NCI-H2081 (cell line): Measurements from ENCODE around the gene RAPSN.

Experiments
- DNase-seq, 2 experiments: peaks; one replicate each; lab custom pipeline; 2025; lab: John Stamatoyannopoulos, UW

RAPSN gene

DNA sequence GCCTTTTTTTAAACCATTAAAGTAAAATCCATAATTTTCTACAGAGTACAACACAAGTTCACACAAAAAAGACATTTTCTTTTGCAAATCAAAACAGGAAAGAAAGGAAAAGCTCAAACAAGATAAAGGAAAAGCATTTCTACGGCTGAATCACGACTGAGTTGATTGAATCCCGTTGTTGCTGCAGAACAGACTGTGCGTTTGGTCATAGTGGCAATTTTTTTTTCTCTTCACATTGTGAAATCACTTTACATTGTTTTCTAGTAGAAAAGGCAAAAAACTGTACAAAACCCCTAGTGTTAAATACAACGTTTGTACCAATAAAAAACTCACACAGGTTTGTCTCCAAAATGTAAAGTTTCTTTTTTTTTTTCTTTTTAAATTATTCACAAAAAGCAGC, 17.3 kb upstream of the RAPSN start:
- no peak for DNase-seq

DNA sequence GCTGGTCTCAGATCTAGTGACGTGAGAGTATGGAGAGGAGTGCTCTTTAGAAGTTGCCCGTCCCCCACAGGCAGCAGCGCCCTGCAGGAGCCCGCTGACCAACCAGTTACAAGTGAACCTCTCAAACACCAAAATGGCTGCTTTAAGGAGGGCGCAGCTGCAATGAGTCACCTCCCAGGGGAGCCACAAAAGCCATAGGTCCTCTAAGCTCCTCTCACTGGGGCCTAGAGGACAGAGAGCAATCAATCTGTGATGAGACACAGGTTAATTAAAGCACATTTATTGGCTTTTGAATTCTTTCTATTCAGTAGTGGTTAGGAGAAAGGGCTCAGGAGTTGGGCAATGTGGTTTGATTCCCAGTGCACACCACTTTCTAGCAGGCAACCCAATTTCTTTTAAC, 15.5 kb upstream of the RAPSN start:
- DNase-seq = peak; percentile 55 to 58

DNA sequence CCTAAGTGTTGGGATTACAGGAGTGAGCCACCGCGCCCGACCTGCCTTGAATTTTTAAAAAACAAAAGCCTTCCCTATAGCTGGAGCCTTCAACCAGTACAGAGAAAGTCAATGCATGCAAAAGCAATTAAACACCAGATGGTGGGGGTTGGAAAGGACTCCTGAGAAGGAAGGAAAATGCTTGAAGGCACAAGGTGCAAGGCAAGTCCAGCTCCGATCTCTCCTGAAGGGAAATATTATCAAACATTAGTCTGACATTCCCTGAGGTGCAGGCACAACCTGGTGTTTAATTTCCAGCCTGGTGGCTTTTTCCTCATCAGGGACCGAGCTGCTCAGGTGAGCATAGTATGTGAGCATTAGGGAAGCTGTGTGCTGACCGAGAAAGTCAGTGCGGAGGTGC, 12.9 kb upstream of the RAPSN start:
- no peak for DNase-seq

DNA sequence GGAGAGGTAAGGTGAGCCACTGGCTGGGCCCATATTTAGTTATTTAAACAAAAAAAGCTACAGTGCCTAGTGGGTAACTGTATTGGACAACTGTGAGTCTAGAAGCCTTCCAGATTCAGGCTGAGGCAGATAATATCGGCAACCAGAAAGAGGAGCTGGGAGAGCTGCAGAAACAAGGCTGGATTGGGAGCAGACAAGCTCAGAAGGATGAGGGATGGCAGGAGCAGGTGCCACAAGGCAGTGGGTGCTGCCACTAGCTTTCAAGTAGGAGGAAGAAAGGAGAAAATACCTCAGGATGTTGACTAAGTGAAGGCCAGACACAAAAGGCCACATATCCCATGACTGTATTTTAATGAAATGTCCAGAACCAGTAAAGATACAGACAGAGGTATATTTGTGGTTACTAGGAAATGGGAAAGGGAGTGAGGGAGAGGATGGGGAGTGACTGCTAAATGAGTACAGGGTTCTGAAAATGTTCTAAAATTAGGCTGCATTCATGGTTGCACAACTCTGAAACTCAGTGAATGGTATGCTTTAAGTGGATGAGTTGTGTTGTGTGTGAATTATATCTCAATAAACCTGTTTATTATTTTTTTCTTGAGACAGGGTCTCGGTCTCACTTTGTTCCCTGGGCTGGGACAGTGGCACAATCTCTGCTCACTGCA, 11.8 kb upstream of the RAPSN start:
- DNase-seq = no peak

DNA sequence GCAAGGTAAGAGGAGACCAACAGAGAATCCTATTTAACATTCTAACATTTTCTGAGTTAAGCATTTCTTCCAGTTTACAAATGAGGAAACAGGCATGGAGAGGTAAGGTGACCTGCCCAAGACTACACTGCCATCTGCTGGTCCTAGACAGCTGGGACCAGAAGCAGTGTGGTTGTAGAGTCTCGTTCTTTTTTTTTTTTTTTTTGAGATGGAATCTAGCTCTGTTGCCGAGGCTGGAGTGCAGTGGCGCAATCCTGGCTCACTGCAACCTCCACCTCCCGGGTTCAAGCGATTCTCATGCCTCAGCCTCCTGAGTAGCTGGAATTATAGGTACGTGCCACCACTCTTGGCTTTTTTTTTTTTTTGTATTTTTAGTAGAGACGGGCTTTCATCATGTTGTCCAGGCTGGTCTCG, 5.3 kb upstream of the RAPSN start:
- peak; percentile 81 to 88 for DNase-seq

DNA sequence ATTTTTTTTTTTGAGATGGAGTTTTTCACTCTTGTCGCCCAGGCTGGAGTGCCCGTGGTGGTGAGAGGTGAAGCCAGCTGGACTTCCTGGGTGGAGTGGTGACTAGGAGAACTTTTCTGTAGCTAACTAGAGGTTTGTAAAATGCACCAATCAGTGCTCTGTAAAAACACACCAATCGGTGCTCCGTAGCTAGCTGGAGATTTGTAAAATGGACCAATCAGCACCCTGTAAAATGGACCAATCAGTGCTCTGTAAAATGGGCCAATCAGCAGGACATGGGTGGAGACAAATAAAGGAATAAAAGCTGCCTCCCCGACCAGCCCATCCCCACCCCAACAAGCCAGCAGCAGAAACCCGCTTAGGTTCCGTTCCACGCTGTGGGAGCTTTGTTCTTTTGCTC, 4.4 kb upstream of the RAPSN start:
- no peak for DNase-seq

DNA sequence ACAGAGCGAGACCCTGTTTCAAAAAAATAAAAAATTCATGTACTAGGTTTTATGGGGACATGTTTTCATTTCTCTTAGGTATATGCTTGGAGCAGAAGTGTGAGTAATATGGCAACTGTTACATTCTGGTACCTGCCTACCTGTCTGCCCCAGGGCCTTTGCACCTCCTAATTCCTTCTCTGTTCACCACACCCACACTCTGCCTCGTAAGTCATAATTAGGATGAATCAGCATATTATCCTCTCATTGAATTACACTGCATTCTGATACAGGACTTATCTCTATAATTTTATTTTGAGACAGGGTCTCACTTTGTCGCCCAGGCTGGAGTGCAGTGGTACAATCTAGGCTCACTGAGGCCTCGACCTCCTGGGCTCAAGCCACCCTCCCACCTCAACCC, 3.1 kb upstream of the RAPSN start:
- DNase-seq = no peak

DNA sequence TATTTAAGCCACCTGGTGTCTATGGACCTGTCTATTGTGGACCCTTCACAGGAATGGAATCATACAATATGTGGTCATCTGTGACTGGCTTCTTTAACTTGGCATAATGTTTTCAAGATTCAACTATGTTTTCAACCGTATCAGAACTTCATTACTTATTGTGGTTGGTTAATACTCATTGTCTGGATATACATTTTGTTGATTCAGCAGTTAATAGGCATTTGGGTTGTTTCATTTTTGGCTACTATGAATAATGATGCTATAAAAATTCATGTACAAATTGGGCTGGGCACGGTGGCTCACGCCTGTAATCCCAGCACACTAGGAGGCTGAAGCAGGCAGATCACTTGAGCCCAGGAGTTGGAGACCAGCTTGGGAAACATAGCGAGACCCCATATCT, 2.5 kb upstream of the RAPSN start:
- DNase-seq = no peak

DNA sequence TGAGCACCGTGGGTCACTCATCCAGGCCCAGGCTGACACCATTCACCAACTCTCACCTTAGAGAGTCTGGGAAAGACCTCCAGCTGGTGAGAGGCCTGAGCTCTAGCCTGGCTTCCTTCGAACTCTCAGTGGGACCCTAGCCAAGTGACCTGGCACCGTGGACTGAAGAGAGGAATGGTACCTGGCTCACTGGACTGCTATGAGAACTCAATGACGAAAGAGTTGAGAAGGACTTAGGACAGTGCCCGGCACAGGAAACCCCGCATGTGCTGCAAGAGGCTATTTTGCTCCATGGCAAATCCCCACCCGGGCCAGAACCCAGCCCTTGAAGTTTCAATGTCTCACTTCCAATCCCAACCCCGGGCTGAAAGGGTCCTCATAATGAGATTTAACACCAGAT, 605 bp upstream of the RAPSN start:
- DNase-seq = no peak

DNA sequence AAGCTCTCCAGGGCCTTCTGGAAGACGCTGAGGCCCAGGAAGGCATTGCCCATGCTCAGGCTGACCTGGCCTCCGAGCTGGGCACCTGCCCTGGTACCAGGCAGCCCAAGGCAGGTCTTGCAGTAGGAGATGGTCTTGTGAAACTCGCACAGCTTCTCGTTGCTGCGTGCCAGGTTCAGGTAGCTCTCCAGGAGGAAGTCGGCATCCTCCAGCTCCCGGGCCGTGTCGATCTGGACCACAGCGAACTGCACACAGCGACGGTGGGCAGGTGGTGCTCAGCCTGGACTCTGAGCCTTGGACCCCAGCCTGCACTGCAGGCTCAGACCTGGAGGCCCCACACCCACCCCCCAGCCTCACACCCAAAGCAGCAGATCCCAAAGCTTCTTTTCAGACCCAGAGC, 1.0 kb downstream of the RAPSN start:
- DNase-seq = no peak

DNA sequence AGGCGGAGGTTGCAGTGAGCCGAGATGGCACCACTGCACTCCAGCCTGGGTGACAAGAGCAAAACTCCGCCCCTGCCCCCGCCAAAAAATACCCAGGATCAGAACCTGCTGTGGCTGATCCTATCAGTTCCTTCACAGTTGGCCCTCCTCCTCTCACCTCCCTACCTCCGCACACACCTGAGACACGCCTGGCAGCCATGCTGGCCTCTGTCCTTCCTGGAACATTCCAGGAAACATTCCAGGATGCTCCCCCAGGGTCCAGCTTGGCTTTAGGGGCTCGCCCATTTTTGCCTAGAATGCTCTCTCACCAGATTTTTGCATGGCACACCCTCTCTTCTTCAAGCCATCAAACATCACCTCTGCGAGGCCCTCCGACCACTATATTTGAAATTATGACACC, 2.1 kb downstream of the RAPSN start:
- DNase-seq = no peak

DNA sequence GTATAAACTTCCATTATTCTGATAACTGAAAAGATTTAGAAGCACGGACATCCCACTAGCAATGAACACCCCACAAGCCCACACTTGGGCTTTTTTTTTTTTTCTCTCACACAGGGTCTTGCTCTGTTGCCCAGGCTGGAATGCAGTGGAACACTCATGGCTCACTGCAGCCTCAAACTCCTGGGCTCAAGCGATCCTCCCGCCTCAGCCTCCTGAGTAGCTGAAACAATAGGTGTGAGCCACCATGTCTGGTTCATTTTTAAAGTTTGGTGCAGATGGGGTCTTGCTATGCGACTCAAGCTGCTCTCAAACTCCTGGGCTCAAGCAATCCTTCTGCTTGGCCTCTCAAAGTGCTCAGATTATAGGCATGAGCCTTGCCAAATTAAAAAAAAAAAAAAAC, 3.1 kb downstream of the RAPSN start:
- no peak for DNase-seq

DNA sequence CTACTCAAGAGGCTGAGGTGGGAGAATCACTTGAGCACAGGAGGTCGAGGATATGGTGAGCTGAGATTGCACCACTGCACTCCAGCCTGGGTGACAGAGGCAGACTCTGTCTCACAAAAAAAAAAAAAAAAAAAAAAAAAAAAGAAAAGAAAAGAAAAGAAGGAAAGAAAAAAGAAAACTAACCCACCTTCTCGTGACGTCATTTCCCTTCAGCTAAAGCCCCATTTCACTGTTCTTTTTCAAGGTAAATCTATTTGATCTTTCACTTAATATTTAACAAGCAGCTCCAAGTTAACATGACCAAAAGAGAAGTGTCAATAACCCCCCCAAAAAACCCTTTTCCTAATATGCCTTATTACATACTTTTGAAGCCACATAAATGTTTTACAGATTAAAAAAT, 5.1 kb downstream of the RAPSN start:
- no peak for DNase-seq

DNA sequence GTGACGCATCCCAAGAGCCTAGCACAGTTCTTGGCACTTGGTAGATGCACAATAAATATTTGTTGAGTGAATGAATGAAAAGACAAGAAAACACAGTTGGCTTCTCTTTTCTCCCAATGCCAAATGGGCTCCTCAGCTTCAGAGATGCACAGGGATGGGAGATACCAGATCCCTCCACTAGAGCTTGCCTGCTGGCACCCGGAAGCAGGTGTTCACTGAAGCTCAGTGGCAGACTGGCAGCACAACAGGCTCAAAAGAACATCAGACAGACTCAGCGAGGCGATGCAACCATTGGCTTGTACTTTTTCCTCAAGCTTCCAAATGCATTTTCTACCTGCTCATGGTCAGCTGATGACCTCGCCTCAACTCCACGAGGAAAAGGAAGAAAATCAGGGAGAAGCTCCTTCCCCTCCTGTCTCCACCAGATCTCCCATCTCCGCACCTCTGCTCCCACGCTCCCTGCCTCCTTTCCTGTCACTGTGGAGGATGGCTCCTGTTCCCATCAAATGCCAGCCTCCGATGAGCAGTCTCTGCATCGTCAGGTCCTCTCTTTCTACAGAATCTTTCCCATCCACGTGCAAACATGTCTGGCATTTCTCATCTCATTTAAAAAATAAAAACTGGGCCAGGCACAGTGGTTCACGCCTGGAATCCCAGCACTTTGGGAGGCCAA, 5.8 kb downstream of the RAPSN start:
- DNase-seq = peak; percentile 44 to 67

DNA sequence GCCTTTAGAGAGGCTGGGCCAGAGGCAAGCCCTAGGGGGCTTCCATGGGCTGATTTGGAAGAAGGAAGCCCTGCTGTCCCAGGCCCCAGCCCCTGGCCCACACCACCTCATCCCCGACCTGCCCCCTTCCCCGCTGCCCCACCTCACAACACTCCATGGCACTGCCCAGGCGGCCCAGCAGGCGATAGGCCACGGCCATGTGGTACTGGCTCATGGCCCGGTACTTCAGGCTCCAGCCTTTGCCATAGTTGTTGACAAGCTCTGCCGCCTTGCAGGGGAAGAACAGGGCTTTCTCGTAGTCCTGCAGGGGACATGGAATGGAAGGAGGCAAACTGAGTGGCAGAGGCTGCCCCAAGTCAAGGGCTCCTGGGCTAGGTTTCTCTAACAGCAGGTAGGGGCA, 6.4 kb downstream of the RAPSN start:
- DNase-seq = no peak

DNA sequence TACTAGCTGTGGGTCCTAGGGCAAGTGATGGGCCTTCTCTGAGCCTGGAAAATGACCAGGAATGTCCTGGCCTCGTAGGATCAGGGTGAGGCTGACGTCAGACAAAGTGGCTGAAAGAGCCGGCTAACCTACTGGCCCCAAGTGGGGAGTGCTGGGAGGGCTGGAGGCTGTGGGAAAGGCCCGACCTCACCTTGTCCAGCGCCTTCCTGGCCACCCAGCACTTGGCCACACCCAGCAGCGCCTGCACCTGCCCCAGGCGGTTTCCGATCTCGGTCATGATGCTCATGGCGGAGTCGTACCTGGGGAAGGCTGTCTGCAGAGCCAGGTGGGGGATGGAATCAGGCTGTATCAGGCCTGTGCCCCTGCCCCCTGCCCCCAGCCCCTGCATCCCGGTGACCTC, 7.5 kb downstream of the RAPSN start:
- no peak for DNase-seq

DNA sequence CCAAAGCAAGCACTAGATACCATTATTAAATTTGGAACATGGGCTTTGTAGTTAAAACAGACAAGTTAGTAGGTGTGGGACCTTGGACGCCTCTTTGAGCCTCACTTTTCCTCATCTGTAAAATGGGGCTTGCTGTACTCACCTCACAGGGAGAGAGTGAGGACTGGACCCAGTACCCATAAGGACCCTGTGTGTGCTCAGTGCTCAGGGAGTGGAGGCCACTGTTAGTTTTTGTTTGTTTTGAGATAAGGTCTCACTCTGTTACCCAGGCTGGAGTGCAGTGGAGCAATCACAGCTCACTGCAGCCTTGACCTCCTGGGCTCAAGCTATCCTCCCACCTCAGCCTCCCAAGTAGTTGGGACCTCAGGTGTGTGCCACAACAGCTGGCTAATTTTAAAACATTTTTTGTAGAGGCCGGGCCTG, 8.9 kb downstream of the RAPSN start:
- no peak for DNase-seq

DNA sequence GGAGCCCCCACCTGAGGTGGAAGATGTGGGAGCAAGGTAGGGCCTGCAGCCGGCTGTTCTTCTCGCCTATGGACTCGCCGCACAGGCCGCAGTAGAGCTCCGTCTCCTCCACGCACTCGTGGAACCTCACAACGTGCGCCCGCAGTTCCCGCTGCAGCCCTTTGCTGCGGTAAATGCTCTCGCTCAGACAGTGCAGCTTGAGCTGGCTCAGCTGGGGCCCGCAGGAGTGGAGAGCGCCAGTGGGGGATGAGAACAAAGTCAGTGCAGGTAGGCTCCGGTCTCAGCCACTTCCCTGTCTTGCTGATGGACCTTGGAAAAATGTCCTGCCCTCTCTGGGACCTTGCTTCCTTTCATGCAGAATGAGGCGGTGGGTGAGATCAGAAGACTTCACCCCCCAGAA, 10.2 kb downstream of the RAPSN start:
- no peak for DNase-seq

DNA sequence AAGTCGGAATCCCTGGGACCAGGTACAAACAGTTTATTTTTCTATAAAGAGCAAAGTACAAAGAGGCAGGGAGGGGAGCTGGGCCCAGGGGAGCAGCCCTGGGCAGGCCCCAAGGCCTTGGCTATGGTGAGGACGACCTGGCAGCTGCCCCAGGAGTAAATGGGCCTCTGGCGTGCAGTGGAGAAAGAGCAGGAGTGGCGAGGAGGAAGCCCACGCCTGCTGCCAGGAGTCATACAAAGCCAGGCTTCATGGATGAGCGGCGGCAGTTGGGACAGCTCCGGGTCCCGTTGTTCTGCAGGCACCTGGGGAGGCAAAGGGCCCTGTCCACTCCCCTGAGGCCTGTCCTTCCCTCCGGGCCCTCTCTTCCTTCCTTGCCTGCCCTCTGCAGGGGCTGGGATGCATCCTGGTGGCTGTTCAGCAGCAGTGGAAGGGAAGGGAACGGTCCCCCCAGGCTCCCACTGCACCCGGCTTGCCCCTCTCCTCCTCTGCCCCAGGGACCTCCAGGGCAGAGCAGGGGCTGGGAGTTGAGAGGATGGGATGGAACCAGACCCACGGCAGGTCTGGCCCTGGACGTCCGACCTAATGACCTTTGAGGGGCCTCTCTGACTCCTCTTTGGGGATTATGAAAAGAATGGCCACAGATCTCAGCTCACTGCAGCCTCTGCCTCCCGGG, 11.1 kb downstream of the RAPSN start:
- DNase-seq = no peak

DNA sequence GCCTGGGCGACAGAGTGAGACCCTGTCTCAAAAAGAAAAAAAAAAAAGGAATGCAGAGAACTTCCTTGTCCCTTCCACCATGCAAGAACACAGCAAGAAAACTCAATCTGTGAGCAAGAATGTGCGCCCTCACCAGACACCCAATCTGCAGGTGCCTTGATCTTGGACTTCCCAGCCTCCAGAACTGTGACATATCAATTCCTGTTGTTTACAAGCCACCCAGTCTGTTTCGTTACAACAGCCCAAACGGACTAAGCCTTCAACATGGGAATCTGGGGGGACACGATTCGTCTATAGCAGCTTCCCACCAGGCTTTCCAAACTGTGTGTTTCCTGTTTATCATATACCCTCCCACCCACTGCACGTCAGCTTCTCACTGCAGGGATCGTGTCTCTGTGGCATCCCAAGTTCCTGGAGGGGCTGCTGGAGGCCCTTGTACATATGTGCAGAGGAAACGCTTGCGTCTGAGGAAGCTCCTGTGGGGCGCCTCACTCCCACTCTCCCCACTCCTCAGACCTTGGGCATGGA, 11.7 kb downstream of the RAPSN start:
- DNase-seq = no peak

DNA sequence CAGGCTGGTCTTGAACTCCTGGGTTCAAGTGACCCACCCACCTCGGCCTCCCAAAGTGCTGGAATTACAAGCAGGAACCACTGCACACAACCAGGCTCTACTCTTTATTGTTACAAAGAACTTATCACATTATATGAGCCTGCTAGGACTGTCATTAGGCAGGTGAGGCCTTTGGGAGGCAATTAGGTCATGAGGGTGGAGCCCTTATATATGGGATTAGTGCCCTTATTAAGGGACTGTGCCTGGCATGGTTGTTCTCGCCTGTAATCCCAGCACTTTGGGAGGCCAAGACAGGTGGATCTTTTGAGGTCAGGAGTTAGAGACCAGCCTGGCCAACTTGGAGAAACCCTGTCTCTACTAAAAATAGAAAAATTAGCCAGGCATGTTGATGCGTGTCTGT, 12.2 kb downstream of the RAPSN start:
- DNase-seq = no peak

DNA sequence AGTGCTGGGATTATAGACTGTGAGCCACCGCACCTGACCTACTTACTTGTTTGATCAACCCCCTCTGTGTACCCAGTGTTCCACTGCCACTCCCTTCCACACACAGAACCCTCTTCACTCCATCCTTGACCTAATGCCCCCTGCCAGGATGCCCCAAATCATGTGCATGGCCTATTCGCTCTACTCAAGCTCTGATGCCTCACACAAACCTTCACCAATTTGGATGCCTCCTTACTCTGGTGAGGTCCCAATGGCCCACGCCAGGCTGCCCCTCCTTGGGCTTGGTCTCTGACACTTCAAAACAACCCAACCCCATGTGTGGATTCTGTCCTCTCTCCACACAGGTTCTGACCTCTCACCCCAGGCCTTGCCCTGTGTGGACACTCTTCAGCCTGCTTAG, 13.2 kb downstream of the RAPSN start:
- DNase-seq = no peak
